H9 (cell line): ENCODE measurements around the gene SHE. TPM values are rescaled to one million over a fixed set of nuclear protein-coding genes. Genes with fewer than 3 reads are reported as not detected.

ENCODE experiments used
- DNase-seq: peaks from one replicate; pipeline ENCODE4 v3.0.0-alpha.2; 2017
- H2AFZ ChIP-seq: one replicate; pipeline ENCODE4 v1.6.1; 2013; ENCODE audit warnings: mild to moderate bottlenecking, low read length, control low read depth, moderate library complexity
- H2AK5ac ChIP-seq: 2 replicates; pipeline ENCODE4 v1.6.1; 2013; ENCODE audit warnings: low read length, control low read depth, mixed read lengths; ENCODE audit not compliant: insufficient read length
- H2BK120ac ChIP-seq: one replicate; pipeline ENCODE4 v1.6.1; 2013; ENCODE audit warnings: low read depth, mild to moderate bottlenecking, low read length, control low read depth, inconsistent platforms; ENCODE audit not compliant: poor library complexity, severe bottlenecking
- H2BK12ac ChIP-seq: 2 replicates; pipeline ENCODE4 v1.6.1; 2013; ENCODE audit warnings: low read length, control low read depth, mixed read lengths, low read depth; ENCODE audit not compliant: insufficient read length
- H2BK15ac ChIP-seq: 2 replicates; pipeline ENCODE4 v1.6.1; 2013; ENCODE audit warnings: low read depth, low read length, control low read depth
- H2BK20ac ChIP-seq: one replicate; pipeline ENCODE4 v1.6.1; 2013; ENCODE audit warnings: low read depth, mild to moderate bottlenecking, low read length, control low read depth, inconsistent platforms; ENCODE audit not compliant: poor library complexity, severe bottlenecking
- H2BK5ac ChIP-seq: 2 replicates; pipeline ENCODE4 v1.6.1; 2013; ENCODE audit warnings: low read length, control low read depth, mixed read lengths; ENCODE audit not compliant: insufficient read length
- H3K14ac ChIP-seq: 2 replicates; pipeline ENCODE4 v1.6.1; 2013; ENCODE audit warnings: low read length, control low read depth; ENCODE audit not compliant: insufficient read depth
- H3K18ac ChIP-seq: 2 replicates; pipeline ENCODE4 v1.6.1; 2013; ENCODE audit warnings: low read depth, mild to moderate bottlenecking, mixed read lengths, low read length, control low read depth; ENCODE audit not compliant: insufficient read length
- H3K23ac ChIP-seq: 2 replicates; pipeline ENCODE4 v1.6.1; 2013; ENCODE audit warnings: low read length, control low read depth, mixed read lengths, low read depth; ENCODE audit not compliant: insufficient read length
- H3K23me2 ChIP-seq: 2 replicates; pipeline ENCODE4 v1.6.1; 2013; ENCODE audit warnings: low read depth, mild to moderate bottlenecking, mixed read lengths, low read length, control low read depth; ENCODE audit not compliant: insufficient read length, poor library complexity, severe bottlenecking
- H3K27ac ChIP-seq: 2 replicates; pipeline ENCODE4 v1.5.1; 2013; ENCODE audit warnings: low read length, control low read depth, mixed read lengths, low read depth; ENCODE audit not compliant: insufficient read length
- H3K27me3 ChIP-seq: 2 replicates; pipeline ENCODE4 v1.6.1; 2013; ENCODE audit warnings: low read length, control low read depth, inconsistent platforms; ENCODE audit not compliant: insufficient read depth
- H3K4ac ChIP-seq: 2 replicates; pipeline ENCODE4 v1.6.1; 2013; ENCODE audit warnings: low read depth, mild to moderate bottlenecking, control low read depth, inconsistent platforms, low read length, moderate library complexity
- H3K4me1 ChIP-seq: 2 replicates; pipeline ENCODE4 v1.6.1; 2013; ENCODE audit warnings: low read length, control low read depth, inconsistent platforms; ENCODE audit not compliant: insufficient read depth
- H3K4me2 ChIP-seq: 2 replicates; pipeline ENCODE4 v1.6.1; 2013; ENCODE audit warnings: low read length, control low read depth, mixed read lengths; ENCODE audit not compliant: insufficient read length, insufficient read depth
- H3K56ac ChIP-seq: 2 replicates; pipeline ENCODE4 v1.6.1; 2013; ENCODE audit warnings: low read depth, mild to moderate bottlenecking, mixed read lengths, low read length, control low read depth; ENCODE audit not compliant: insufficient read length
- H3K79me1 ChIP-seq: 2 replicates; pipeline ENCODE4 v1.6.1; 2013; ENCODE audit warnings: low read depth, mild to moderate bottlenecking, moderate library complexity, low read length, control low read depth, inconsistent platforms; ENCODE audit not compliant: insufficient read depth, poor library complexity, severe bottlenecking
- H3K79me2 ChIP-seq: 2 replicates; pipeline ENCODE4 v1.6.1; 2013; ENCODE audit warnings: low read length, control low read depth, inconsistent platforms; ENCODE audit not compliant: insufficient read depth
- H3K9ac ChIP-seq: 2 replicates; pipeline ENCODE4 v1.6.1; 2013; ENCODE audit warnings: low read length, control low read depth, mixed read lengths; ENCODE audit not compliant: insufficient read length; ENCODE audit errors: extremely low read depth
- H3K9me3 ChIP-seq: one replicate; pipeline ENCODE4 v1.6.1; 2013; ENCODE audit warnings: low read depth, low read length, inconsistent platforms; ENCODE audit not compliant: control insufficient read depth
- H3T11ph ChIP-seq: one replicate; pipeline ENCODE4 v1.6.1; 2013; ENCODE audit warnings: mild to moderate bottlenecking, low read length, control low read depth, inconsistent platforms
- H4K20me1 ChIP-seq: one replicate; pipeline ENCODE4 v1.6.1; 2013; ENCODE audit not compliant: control insufficient read depth, insufficient read length, insufficient read depth
- H4K5ac ChIP-seq: 2 replicates; pipeline ENCODE4 v1.6.1; 2013; ENCODE audit warnings: low read depth, mild to moderate bottlenecking, mixed read lengths, low read length, control low read depth; ENCODE audit not compliant: insufficient read length
- H4K8ac ChIP-seq: replicated peaks from 2 replicates; pipeline ENCODE4 v1.6.1; 2013; ENCODE audit warnings: low read length, control low read depth, mixed read lengths, low read depth; ENCODE audit not compliant: insufficient read length
- H4K91ac ChIP-seq: 2 replicates; pipeline ENCODE4 v1.6.1; 2013; ENCODE audit warnings: low read depth, mild to moderate bottlenecking, moderate library complexity, mixed read lengths, low read length, control low read depth; ENCODE audit not compliant: insufficient read length
- H3K27ac Mint-ChIP-seq, 3 experiments: 2 replicates in 2 of 3; 3 replicates in 1 of 3; pipeline ENCODE4 v1.8.0; 2020 to 2021; ENCODE audit warnings: mixed read lengths in 3 of 3, mild to moderate bottlenecking in 1 of 3, moderate library complexity in 1 of 3
- H3K27me3 Mint-ChIP-seq: 2 replicates; pipeline ENCODE4 v1.8.0; 2021; ENCODE audit warnings: low read depth, mild to moderate bottlenecking, moderate library complexity, mixed read lengths
- H3K36me3 Mint-ChIP-seq, 3 experiments: 2 replicates in 2 of 3; 3 replicates in 1 of 3; pipeline ENCODE4 v1.8.0; 2020 to 2021; ENCODE audit warnings: low read depth in 3 of 3, mixed read lengths in 3 of 3; ENCODE audit not compliant: insufficient read depth in 1 of 3
- H3K4me1 Mint-ChIP-seq, 2 experiments: 2 replicates each; pipeline ENCODE4 v1.8.0; 2020; ENCODE audit warnings: mixed read lengths in 2 of 2
- H3K4me3 Mint-ChIP-seq, 2 experiments: 2 replicates in 1 of 2; 3 replicates in 1 of 2; pipeline ENCODE4 v1.8.0; 2020 to 2021; ENCODE audit warnings: mild to moderate bottlenecking in 2 of 2, mixed read lengths in 2 of 2, moderate library complexity in 1 of 2
- H3K9me3 Mint-ChIP-seq, 2 experiments: 2 replicates in 1 of 2; 3 replicates in 1 of 2; pipeline ENCODE4 v1.8.0; 2020; ENCODE audit warnings: mild to moderate bottlenecking in 2 of 2, mixed read lengths in 2 of 2, moderate library complexity in 1 of 2
- WGBS: extraction: QIAGEN DNeasy Blood & Tissue Kit; methylation state at CpG from one replicate; pipeline ENCODE4 v1.1.7; 2013; ENCODE audit warnings: missing lambda C conversion rate, low lambda C conversion rate, mixed read lengths; ENCODE audit not compliant: insufficient read length; ENCODE audit errors: extremely low coverage; 5-methylcytosine and 5-hydroxymethylcytosine counted together
- total RNA-seq: library from RNA; stranded (reverse); gene quantifications from 2 replicates; pipeline ENCODE4 v1.2.1, GENCODE V29; 2021
- TF ChIP-seq, protein P1 (sequence below): fragments of 200-600 bp; sonication (generic); conservative IDR thresholded peaks from 3 replicates; pipeline ENCODE4 v1.8.0; 2021; ENCODE audit warnings: antibody characterized with exemption, mild to moderate bottlenecking

The SHE gene
- total RNA-seq, 1 experiment from 2014 or later, result 0.48 TPM

DNA sequence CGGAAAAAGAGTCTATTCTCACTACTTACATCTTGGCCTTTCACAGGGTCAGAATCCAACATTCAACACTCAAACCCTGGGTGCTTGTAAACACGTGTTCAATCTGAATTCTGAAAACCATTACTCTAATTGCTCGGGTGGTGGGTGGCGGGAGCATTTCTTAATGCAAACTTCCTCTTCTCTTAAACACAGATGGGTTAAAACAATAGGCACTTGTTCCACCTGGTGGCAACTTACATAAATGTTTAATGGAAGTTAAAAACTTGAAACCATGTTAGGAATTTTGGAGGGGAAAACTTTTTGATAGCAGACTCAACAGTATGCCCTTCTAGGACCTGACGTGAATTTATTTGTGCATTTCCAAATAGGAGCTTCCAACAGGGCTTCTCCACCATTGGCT, 23.6 kb downstream of the SHE start:
- Histone ChIP-seq H2BK12ac (no peak overlapping the region), H3K23me2 (no peaks in the 10 kb centered on the region), H3K18ac (no peak overlapping the region), H3K27me3 (no peaks in the 10 kb centered on the region), H4K8ac (no peak overlapping the region), H2BK120ac (no peak overlapping the region), H3K27ac (no peak overlapping the region), H3K9ac (no peak overlapping the region), H2AFZ (no peak overlapping the region), H3K56ac (no peak overlapping the region), H3K79me1 (no peaks in the 10 kb centered on the region), H2BK15ac (no peak overlapping the region), H3K14ac (no peak overlapping the region), H4K20me1 (no peaks in the 10 kb centered on the region), H3T11ph (no peak overlapping the region), H2BK5ac (no peak overlapping the region), H3K4me2 (no peak overlapping the region), H2BK20ac (no peak overlapping the region), H3K4ac (no peak overlapping the region), H4K91ac (no peak overlapping the region), H3K79me2 (no peaks in the 10 kb centered on the region), H2AK5ac (no peak overlapping the region), H3K23ac (no peak overlapping the region), H3K4me1 (0 out of 2 replicates have a peak, but pooled peaks cover 3% of the 10 kb centered on the region), H4K5ac (no peak overlapping the region), H3K9me3 (no peaks in the 10 kb centered on the region)
- Mint-ChIP-seq H3K9me3 (no peaks in the 10 kb centered on the region), H3K4me3 (no peak overlapping the region), H3K36me3 (no peaks in the 10 kb centered on the region), H3K27ac (no peak overlapping the region), H3K27me3 (no peaks in the 10 kb centered on the region), H3K4me1 (peaks cover 6 to 12% of the 10 kb centered on the region in 2 experiments)
- TF ChIP-seq, protein P1, sequence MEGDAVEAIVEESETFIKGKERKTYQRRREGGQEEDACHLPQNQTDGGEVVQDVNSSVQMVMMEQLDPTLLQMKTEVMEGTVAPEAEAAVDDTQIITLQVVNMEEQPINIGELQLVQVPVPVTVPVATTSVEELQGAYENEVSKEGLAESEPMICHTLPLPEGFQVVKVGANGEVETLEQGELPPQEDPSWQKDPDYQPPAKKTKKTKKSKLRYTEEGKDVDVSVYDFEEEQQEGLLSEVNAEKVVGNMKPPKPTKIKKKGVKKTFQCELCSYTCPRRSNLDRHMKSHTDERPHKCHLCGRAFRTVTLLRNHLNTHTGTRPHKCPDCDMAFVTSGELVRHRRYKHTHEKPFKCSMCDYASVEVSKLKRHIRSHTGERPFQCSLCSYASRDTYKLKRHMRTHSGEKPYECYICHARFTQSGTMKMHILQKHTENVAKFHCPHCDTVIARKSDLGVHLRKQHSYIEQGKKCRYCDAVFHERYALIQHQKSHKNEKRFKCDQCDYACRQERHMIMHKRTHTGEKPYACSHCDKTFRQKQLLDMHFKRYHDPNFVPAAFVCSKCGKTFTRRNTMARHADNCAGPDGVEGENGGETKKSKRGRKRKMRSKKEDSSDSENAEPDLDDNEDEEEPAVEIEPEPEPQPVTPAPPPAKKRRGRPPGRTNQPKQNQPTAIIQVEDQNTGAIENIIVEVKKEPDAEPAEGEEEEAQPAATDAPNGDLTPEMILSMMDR, result peak; percentile 20; the same call in 2 of the 3 replicates
- DNase-seq, result no peak
- no CpG with 5 or more reads among the region's 5 CpGs for WGBS
